GM18511 (cell line): ENCODE measurements around the gene TCIRG1.

Source experiments
- ATAC-seq: cut with Tn5 transposase; IDR thresholded peaks from one replicate; pipeline ENCODE4 v1.9.1; 2021; ENCODE audit warnings: mild to moderate bottlenecking, moderate library complexity; ENCODE audit not compliant: unreplicated experiment

TCIRG1 gene

GRCh38 chr11:68049509-68050370 lies 10.9 kb downstream of the TCIRG1 start:
- ATAC-seq = no peak

GRCh38 chr11:68050371-68050841 lies 11.6 kb downstream of the TCIRG1 start:
- no peak for ATAC-seq

- no peak for ATAC-seq
Observed at GRCh38 chr11:68051191-68052136, 12.6 kb downstream of the TCIRG1 start.

- no peak for ATAC-seq
Observed at GRCh38 chr11:68052137-68052873, 13.5 kb downstream of the TCIRG1 start.

- no peak for ATAC-seq
Observed at GRCh38 chr11:68053117-68053516, 14.3 kb downstream of the TCIRG1 start.

- no peak for ATAC-seq
Observed at GRCh38 chr11:68053981-68054812, 15.4 kb downstream of the TCIRG1 start.

- ATAC-seq = no peak
Observed at GRCh38 chr11:68056317-68057285, 17.8 kb downstream of the TCIRG1 start.

- ATAC-seq = no peak
Observed at GRCh38 chr11:68057807-68058206, 19.0 kb downstream of the TCIRG1 start.

- ATAC-seq = no peak
Observed at GRCh38 chr11:68061508-68061907, 22.7 kb downstream of the TCIRG1 start.

- ATAC-seq = no peak
Observed at GRCh38 chr11:68064926-68065325, 26.1 kb downstream of the TCIRG1 start.

GRCh38 chr11:68065841-68066240 lies 27.0 kb downstream of the TCIRG1 start:
- ATAC-seq = no peak

GRCh38 chr11:68066742-68067141 lies 27.9 kb downstream of the TCIRG1 start:
- no peak for ATAC-seq

- no peak for ATAC-seq
Observed at GRCh38 chr11:68067991-68068390, 29.2 kb downstream of the TCIRG1 start.

GRCh38 chr11:68071281-68072048 lies 32.6 kb downstream of the TCIRG1 start:
- ATAC-seq = no peak

GRCh38 chr11:68074584-68075352 lies 35.9 kb downstream of the TCIRG1 start:
- no peak for ATAC-seq

GRCh38 chr11:68076371-68077042 lies 37.7 kb downstream of the TCIRG1 start:
- ATAC-seq = no peak
